ENCODE measurements around the gene ILDR1. TPM values are rescaled to one million over a fixed set of nuclear protein-coding genes. Genes with fewer than 3 reads are reported as not detected.

The ILDR1 gene
- total and polyA plus RNA-seq, 2 of the 4 experiments (the other 2 are of a cell fraction), result not detected

DNA sequence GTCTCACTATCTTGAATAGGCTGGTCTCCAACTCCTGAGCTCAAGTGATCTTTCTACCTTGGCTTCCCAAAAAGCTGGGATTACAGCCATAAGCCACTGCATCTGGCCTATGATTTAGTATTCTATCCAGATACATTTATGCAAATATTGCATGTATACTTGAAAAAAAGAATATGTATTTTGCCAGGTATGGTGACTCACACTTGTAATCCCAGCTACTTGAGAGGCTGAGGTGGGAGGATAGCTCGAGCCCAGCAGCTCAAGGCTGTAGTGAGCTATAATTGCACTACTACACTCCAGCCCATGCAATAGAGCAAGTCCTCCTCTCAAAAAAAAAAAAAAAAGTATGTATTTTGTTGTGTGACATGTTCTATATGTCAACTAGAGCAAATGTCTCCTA, 73.4 kb downstream of the ILDR1 start:
- H3K27ac ChIP-seq (ENCODE audit: insufficient read depth, low read length), result no peak overlapping the region
- no peak overlapping the region for H4K8ac ChIP-seq (ENCODE audit: low read depth in 2 of 2, low read length in 2 of 2)
- no peaks in the 10 kb centered on the region for H3K27me3 ChIP-seq (ENCODE audit: control insufficient read depth, insufficient read depth, low read length)
- no peaks in the 10 kb centered on the region for H3K4me1 ChIP-seq (ENCODE audit: control insufficient read depth, insufficient read depth, low read length)
- H3K23ac ChIP-seq (ENCODE audit: low read depth, low read length), result no peak overlapping the region
- H3K18ac ChIP-seq (ENCODE audit: low read depth, low read length), result no peak overlapping the region
- no peaks in the 10 kb centered on the region for H3K36me3 ChIP-seq (ENCODE audit: control insufficient read depth, insufficient read depth, low read length)
- no peaks in the 10 kb centered on the region for H3K79me1 ChIP-seq (ENCODE audit: low read depth in 1 of 2, low read length in 2 of 2)
- no peak overlapping the region for H2BK20ac ChIP-seq (ENCODE audit: low read depth, low read length)
- H4K5ac ChIP-seq (ENCODE audit: low read depth, low read length), result no peak overlapping the region
- dilution Hi-C loops (cut with HindIII; ENCODE audit: low sequenced_read_pairs, unreplicated experiment) (no loop called here), intact Hi-C loops (cut with micrococcal nuclease) (no loop called here), in situ Hi-C loops (cut with MboI; ENCODE audit: low sequenced_read_pairs) (no loop called here)
- H2BK120ac ChIP-seq (ENCODE audit: low read depth, low read length), result no peak overlapping the region
- no peak overlapping the region for H3K56ac ChIP-seq (ENCODE audit: extremely low read depth, insufficient read depth, low read length)
- DNase-seq, result no peak
- no TSS peak for BruUV-seq (replicated peaks)
- no peak overlapping the region for H2AK9ac ChIP-seq (replicated peaks; ENCODE audit: low read depth, low read length, poor library complexity)
- H2BK15ac ChIP-seq (ENCODE audit: low read depth, low read length), result no peak overlapping the region
- H3K4ac ChIP-seq (ENCODE audit: low read depth, low read length), result no peak overlapping the region
- no peaks in the 10 kb centered on the region for H3K9me3 ChIP-seq (ENCODE audit: control insufficient read depth, insufficient read depth, low read length)
- no peak for TF ChIP-seq CEBPB (IDR thresholded peaks at IDR 0.05; ENCODE audit: low read depth, low read length)
- TF ChIP-seq, protein P1, sequence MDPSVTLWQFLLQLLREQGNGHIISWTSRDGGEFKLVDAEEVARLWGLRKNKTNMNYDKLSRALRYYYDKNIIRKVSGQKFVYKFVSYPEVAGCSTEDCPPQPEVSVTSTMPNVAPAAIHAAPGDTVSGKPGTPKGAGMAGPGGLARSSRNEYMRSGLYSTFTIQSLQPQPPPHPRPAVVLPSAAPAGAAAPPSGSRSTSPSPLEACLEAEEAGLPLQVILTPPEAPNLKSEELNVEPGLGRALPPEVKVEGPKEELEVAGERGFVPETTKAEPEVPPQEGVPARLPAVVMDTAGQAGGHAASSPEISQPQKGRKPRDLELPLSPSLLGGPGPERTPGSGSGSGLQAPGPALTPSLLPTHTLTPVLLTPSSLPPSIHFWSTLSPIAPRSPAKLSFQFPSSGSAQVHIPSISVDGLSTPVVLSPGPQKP (IDR thresholded peaks at IDR 0.05; ENCODE audit: borderline replicate concordance, low read depth, low read length), result no peak
- no peak for TF ChIP-seq POLR2A (IDR thresholded peaks at IDR 0.05; ENCODE audit: low read depth, low read length)
- TF ChIP-seq BHLHE40 (IDR thresholded peaks at IDR 0.05; ENCODE audit: low read depth, low read length), result no peak
- TF ChIP-seq MAFK (IDR thresholded peaks at IDR 0.05; ENCODE audit: low read depth, low read length), result no peak
- TF ChIP-seq RAD21 (IDR thresholded peaks at IDR 0.05; ENCODE audit: low read length), result no peak
- TF ChIP-seq, protein P2, sequence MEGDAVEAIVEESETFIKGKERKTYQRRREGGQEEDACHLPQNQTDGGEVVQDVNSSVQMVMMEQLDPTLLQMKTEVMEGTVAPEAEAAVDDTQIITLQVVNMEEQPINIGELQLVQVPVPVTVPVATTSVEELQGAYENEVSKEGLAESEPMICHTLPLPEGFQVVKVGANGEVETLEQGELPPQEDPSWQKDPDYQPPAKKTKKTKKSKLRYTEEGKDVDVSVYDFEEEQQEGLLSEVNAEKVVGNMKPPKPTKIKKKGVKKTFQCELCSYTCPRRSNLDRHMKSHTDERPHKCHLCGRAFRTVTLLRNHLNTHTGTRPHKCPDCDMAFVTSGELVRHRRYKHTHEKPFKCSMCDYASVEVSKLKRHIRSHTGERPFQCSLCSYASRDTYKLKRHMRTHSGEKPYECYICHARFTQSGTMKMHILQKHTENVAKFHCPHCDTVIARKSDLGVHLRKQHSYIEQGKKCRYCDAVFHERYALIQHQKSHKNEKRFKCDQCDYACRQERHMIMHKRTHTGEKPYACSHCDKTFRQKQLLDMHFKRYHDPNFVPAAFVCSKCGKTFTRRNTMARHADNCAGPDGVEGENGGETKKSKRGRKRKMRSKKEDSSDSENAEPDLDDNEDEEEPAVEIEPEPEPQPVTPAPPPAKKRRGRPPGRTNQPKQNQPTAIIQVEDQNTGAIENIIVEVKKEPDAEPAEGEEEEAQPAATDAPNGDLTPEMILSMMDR (conservative IDR thresholded peaks at IDR 0.05; ENCODE audit: low read depth, low read length), result no peak
- TF ChIP-seq MXI1 (IDR thresholded peaks at IDR 0.05; ENCODE audit: borderline replicate concordance, low read depth, low read length), result no peak
- no peak for TF ChIP-seq CHD1 (IDR thresholded peaks at IDR 0.05; ENCODE audit: low read depth, low read length)
- TF ChIP-seq USF2 (IDR thresholded peaks at IDR 0.05; ENCODE audit: low read depth, low read length), result no peak
- TF ChIP-seq RCOR1 (IDR thresholded peaks at IDR 0.05; ENCODE audit: insufficient replicate concordance, low read length), result no peak
- no peak for TF ChIP-seq FOS (IDR thresholded peaks at IDR 0.05; ENCODE audit: low read depth, low read length)
- no peak for TF ChIP-seq RFX5 (IDR thresholded peaks at IDR 0.05; ENCODE audit: low read depth, low read length)
- H2AFZ ChIP-seq (replicated peaks; ENCODE audit: low read length, poor library complexity), result no peak overlapping the region
- no CpG with 5 or more reads among the region's 1 CpG for WGBS, 2 experiments (ENCODE audit: extremely low coverage in 2 of 2, insufficient read length in 1 of 2)
- no peak overlapping the region for H3K4me2 ChIP-seq (ENCODE audit: low read depth, low read length)
- no peaks in the 10 kb centered on the region for H3K9me1 ChIP-seq (ENCODE audit: insufficient read depth, low read length)
- POLR2A ChIA-PET (ENCODE audit: unreplicated experiment), result no interaction called here
- no peak overlapping the region for H3K9ac ChIP-seq (ENCODE audit: low read depth, low read length)
- no peaks in the 10 kb centered on the region for H4K20me1 ChIP-seq (ENCODE audit: insufficient read depth, low read length)
- H2BK5ac ChIP-seq (ENCODE audit: low read depth, low read length, poor library complexity, severe bottlenecking), result no peak overlapping the region
- no peak overlapping the region for H4K91ac ChIP-seq (ENCODE audit: insufficient read depth, low read depth, low read length)
- ATAC-seq (ENCODE audit: low read depth), result no peak
- CTCF ChIA-PET, result interaction anchor here (0.8 to 1.3 kb wide), 2 partner anchors 9 to 24 kb away, joined by 4 to 10 read pairs; no protein-coding TSS in a partner anchor
- no peak overlapping the region for H3K4me3 ChIP-seq (ENCODE audit: insufficient read depth, low read depth, low read length)
- H3K14ac ChIP-seq (replicated peaks; ENCODE audit: low read depth, low read length), result no peak overlapping the region
- no peak overlapping the region for H2AK5ac ChIP-seq (ENCODE audit: low read depth, low read length)
